GM18868 (cell line): Measurements from ENCODE around the gene RAMP1.
"Not testable (repeated sequence)": the region's sequence is repeated elsewhere in the genome, so short reads cannot be mapped to it uniquely, and the experiment has no call there.

Experiments used
- ATAC-seq: cut with Tn5 transposase; IDR thresholded peaks from one replicate; pipeline ENCODE4 v1.9.1; 2021; ENCODE audit warnings: mild to moderate bottlenecking, moderate library complexity; ENCODE audit not compliant: unreplicated experiment

RAMP1 gene

DNA sequence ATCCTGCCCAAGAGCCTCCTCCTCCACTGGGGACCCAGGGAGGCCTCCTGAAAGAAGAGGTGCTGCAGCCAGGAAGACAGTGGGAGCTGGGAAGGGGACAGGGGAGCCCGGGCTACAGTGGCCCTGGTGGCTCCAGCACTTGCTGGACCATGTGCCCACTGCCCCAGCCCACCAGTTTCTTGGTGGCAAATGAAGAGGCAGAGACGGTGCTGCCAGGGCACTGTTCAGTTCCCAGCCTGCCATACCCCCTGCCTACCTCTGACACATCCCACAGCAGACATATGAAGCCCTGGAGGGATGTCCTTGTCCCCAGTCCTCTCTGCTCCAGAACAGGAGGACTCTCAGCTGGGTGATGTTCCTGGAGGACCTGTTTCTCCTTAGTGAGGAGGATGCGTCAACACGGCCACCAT is 3.7 kb downstream of the RAMP1 start:
- no peak for ATAC-seq

DNA sequence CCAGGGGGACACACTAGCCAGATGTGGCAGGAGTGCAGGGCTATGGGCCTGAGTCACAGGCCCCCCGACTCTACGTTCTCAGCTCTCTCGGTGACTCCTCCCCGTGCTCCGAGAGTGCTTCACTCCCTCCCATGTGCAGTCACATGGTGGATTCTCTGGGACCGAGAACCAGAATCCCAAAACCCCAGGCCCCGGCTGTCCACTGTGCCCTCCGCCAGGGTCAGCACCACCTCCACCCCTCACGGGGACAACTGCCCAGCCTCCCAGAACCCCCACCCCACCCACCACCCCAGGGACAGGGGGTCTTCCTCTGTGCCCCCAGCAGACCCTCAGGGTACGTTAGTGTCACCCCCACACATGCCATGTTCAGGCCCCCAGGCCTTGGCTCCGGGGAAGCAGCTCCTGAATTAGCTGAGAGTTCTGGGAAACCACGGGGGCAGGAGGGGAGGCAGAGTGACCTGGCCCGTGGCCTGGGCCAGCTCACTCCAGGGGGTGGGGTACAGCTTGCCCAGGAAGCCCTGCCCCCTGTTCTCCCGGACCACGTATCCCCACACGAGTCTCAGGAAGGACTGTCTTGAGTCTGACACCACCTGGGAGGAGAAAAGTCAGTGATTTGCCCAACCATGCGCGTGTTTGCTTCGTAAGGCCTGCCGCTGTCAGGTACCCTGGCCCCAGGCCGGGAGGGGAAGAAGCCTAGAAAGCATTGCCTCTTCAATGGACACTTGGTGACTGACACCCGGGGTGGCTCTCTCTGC is 4.4 kb downstream of the RAMP1 start:
- ATAC-seq, result no peak

DNA sequence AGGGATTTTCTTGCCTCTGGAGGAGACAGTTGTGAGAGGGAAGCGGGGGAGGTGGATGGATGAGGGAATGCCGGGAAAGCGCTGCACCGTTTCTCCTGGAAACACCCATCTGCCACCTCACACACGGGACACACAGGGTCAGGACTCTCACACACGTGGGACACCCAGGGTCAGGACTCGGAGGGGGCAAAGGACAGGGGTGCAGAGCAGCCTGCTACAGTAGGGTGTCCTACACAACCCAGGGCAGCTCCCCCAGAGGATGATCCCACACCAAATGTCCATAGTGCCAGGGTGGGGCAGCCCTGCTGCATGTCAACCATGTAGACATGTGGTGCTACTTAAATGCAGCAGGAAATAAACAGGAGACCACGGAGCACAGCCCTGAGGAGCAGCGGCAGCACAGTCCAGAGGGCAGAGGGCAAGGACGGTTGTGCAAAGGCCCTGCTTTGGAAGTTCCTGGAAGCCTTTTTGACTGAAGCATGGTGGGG is 5.1 kb downstream of the RAMP1 start:
- ATAC-seq, result no peak

DNA sequence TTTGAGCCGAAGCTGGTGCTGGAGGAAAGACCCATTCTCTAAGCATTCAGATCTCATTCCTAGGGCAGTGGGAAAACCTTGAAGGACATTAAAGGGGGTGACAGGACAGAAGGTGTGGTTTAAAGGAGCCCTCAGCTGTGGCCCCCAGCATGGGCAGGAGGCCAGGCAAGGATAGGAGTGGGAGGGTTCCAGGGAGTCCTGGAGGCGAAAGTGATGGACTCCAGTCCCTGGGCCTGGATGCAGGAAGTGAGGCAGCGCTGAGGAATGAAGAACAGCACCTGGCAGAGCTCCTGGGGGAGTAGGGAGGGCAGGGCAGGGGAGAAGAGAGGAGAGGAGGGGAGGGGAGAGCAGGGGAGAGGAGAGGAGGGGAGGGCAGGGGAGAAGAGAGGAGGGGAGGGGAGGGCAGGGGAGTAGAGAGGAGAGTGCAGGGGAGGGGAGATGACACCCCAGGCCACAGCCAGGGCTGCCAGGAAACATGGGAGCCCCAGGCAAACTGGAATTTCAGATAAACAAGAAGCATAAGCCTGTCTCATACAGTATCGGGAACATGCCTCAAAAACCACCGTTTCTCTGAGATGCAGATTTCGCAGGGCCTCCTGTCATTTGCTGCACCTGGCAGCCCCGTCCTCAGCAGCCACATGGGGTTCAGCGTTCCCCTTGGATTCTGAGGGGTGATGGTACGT is 5.7 kb downstream of the RAMP1 start:
- no peak for ATAC-seq

DNA sequence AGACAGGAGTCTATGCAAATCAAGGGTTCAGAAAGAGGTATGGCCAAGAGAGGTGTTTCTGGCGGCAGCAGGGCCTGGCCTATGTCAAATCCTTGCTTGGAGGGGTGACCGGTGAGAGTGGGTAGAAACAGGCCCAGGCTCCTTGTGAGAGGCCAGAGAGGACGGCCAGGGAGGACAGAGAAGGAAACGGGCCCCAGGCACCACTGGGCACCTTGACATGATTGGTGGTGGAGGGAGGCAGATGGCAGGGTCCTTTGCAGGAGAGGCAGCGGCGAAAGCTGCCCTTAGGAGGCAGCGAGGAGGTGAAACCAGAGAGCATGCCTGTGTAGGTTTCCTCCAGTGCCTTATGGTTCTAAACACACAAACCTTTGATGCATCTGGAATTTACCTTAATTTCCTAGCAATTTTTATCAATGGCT is 6.2 kb downstream of the RAMP1 start:
- no peak for ATAC-seq

DNA sequence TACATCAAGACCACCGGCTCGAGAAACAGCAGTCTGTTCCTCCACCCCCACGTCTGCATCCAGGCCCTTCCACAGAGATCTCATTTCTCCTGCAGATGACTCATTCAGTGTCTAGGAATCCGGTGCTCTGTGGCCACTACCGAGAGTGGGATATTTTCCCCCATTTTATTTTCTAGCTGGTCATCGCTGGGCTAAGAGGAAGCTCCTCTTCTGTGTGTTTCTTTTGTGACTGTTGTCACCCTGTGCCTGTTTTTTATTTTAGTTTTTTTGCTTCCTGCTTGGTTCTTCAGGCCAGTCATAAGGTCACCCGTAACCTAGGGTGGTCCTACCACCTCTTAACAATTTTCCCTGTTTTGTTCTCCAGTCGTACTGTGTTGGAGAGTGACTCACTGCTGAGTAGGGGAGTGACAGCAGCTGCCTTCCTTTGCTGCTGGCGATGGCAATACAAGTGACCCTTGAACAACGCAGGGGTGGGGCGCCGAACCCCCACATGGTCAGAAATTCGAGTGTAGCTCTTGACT is 6.7 kb downstream of the RAMP1 start:
- ATAC-seq, result no peak

DNA sequence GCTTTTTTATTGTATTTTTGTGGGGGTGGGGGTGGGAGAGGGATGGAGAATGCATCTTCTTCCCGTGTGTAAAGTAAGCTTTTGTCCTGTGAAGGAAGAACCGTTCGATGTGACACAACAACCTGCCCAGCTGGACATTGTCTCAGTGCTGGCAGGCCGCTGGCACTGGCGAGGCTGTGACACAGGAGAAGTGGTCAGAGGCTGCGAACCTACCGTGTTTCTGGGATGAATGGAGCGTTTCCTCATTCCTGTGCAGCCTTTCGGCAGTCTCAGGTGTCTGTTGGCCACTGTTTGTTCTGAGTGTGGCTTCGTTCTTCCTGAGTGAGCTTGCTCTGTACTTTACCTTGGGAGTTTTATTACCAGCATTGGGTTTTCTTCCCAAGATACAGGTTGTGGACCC is 8.0 kb downstream of the RAMP1 start:
- ATAC-seq, result no peak

DNA sequence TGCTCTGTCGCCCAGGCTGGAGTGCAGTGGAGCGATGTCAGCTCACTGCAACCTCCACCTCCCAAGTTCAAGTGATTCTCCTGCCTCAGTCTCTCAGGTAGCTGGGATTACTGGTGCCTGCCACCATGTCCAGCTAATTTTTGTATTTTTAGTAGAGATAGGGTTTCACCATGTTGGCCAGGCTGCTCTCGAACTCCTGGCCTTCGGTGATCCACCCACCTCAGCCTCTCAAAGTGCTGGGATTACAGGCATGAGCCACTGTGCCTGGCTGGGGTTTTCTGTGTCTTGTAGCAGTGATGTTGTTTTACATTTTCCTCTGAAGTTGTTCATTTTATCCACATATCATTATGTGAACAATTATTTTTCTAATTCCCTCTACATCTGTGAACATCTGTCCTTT is 8.7 kb downstream of the RAMP1 start:
- not testable (repeated sequence) for ATAC-seq

DNA sequence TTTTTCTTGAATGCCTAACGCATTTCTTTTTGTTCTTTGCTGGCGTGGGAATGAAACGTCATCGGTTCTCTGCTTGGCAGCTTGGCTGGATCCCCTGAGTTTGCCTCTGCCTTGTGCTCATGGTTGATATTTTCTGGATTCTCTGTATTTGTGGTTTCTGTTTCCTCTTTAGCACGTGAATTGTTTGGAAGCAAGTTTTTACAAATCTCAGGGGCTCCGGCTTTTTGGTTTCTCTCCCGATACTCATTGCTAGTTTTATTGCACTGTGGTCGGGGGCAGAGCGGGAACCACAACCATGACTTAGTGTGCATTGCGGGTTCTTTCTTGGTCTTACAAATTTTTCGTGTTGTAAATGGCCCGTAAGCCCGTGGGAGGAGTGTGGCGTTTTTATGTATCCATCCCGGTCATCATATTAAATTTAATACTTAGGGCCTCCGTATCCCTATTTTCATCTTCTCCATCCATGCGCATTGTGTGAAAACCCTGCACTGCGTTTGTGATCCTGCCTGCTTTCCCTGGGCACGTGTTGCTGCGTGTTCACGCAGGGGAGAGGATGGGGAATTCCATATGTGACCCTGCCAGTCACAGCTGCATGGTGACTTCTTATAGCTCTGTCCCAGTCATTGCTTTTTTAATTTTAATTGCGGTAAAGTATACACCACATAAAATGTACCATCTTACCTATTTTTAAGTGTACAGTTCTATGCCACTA is 9.4 kb downstream of the RAMP1 start:
- ATAC-seq, result no peak

DNA sequence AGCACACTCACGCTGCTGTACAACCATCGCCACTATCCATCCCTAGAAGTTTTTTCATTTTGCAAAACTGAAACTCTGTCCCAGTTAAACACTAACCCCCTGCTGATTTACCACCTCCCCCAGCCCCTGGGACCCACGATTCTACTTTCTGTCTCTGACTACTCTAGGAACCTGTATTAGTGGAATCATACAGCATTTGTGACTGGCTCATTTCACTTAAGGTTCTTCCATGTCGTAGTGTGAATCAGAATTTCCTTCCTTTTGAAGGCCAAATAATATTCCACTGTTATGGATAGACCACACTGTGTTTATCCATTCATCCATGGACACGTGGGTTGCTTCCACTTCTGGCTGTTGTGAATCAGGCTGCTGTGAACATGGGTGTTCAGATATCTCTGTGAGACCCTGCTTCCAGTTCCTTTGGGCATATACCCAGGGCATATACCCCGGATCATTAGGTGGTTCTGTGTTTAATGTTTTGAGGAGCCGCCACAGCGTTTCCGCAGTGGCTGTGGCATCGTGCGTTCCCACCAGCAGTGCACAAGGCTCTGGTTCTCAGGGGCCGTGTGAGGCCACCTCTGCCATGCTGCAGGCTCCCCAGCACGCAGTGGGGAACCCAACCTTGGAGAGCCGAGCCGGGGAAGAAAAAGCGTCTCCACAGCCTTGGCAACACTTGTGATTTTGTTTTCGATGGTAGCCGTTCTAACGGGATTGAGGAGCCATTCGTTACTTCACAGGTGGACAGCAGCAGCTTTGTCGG is 10.1 kb downstream of the RAMP1 start:
- ATAC-seq, result no peak

DNA sequence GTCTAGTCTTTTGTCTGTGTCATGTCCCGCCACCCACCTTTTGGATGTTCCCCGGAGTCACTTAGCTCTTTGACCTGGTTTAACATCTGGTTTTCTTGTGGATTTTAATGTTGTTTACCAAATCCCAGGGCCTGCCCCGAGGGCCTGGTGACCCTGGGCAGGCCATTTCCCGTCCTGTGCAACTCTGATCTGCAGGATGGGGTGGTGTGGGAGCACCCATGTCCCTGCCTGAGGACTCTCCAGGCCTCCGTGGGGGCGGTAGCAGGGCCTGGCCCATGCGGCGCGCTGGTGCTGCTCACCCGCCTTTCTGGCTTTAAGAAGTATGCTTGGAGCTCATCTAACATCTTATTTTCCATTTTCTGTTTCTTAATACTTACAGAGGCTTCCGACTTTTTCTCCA is 10.7 kb downstream of the RAMP1 start:
- ATAC-seq, result no peak

DNA sequence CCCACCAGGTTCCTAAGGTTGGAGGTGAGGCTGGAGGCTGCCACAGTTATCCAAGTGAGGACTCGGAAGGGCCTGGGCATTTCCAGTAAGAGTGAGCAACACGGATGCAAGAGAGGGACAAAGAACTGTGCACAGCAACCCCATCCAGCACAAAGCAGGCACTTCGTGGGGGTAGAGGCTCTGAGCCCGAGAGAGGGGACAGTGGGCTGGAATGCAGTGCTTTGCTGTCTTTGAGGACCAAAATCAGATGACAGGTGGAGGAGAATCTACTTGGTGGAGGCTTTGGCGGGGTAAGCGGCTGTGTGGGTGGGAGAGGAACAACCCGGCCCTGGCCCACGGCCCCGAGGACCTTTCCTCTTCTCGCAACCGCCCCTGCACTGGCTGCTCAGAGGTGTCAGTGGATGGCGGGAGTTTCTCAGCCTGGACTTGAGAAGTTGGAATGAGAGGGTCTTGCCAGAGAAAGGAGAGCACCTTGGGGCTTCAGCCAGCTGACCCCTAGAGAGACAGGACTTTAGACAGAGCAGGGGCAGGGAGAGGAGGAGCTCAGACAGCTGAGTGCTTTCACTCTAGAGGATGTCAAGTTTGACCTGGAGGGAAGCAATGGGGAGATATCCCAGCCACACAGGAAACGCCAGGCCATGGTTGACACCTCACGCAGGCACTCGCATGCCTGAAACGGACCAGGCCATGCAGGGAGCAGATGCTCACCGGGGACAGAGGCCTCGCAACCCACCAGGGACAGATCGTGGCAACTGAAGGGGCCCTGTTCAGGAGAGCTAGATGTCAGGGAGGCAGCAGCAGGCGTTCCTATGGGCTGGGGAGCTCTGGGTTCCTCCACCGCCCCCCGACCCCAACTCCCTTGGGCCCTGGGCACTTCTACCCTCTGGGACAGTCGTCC is 11.6 kb downstream of the RAMP1 start:
- ATAC-seq, result no peak

DNA sequence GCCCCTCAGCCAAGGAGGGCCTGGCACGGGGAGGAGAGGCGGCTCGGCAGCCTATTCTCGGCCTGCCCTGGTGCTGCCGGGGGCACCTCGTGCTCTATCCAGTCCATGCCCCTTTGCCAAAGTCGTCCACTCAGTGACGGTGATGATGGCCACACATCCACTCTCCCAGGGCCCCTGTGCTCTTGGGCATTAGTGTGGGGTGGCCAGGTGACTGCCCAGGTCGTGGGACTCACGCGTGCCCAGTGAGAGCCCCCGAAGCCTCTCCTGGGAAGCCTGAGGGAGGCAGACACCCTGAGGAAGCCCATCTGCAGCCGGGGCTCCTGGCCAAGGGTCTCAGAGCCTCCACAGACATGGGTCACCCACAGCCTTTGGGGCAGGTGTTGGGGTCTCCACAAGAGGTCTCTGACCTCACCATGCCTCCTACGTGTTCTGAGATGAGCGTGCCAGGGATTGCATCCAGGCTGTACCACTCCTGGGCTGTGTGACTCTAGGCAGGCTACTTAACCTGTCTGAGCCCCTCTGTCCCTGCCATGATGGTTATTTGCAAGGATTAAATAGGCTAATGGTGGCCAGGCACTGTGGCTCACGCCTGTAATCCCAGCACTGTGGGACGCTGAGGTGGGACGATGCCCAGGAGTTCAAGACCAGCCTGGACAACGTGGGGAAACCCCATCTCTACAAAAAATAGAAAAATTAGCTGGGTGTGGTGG is 12.9 kb downstream of the RAMP1 start:
- ATAC-seq, result no peak

DNA sequence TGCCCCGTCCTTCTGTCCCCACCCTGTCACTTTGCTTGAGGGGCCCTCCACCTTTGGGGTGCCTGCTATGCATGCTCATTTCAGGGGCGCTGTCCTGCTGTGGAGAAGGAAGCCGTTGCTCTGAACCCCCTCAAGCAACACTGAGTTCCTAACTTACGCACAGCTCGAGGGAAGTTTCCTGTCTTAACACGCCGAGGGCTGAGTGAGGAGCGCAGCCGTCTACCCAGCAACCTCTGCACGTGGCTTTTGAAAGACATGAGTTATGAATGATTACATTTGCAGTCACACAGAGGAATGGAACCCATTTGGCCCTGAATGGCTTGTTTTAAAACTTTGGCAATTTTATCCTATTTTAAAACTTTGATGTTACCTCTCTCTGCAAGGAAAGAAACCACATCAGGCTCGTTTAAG is 14.0 kb downstream of the RAMP1 start:
- ATAC-seq, result no peak

DNA sequence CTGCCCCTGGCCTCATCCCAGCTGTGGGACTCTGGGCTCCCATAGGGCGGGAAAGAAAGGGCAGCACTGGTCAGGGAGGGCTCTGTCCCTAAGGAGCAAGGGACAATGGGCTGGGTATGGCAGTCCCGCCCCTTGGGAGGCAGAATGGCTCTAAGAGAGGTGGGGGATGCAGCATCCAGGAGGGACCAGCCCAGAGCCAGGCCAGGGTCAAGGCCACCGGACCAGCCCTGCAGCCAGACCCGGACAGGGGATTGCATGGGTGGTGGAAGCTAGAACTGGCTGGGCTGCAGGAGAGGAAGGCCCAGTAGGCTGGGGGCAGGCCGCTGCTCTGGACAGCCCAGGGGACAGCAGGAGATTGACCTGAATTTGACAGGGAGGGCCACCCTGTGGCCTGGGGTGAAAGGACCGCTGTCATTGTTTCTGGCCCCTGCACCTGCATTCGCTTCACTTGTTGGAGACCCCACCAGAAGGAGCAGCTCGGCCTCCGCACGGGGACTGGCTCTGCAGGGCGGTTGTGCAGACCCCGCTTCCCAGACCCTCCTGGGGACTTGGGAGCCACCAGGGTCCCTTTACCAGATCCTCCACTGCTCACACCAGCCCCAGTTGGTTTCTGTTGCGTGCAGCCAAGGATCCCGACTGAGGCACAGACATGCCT is 14.6 kb downstream of the RAMP1 start:
- no peak for ATAC-seq

DNA sequence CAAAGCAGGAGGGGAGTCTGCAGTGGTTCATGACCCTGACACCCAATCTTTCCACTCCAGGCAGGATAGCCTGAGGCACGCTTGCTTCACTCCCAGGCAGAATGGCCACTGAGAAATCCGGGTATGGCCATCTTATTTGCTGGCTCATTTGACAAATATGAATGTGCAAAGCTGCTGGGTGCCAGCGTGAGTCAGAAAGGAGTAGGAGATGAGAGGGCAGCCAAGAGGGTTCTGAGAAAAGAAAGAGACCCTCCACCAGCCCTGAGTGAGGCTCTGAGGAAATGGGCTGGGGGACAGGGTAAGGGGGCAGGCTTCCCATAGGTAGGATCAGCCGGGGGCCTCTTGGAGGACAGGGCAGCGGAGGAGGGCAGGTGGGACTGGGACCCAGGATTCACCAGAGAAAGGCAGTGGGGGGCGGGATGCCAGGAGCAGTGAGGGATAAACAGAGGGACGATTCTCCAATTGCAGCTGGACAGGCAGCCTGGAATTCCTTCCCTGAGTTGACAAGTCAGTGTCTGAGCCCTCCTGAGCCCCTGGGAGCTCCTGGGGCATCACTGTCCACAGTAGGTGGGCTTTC is 15.2 kb downstream of the RAMP1 start:
- ATAC-seq, result no peak

DNA sequence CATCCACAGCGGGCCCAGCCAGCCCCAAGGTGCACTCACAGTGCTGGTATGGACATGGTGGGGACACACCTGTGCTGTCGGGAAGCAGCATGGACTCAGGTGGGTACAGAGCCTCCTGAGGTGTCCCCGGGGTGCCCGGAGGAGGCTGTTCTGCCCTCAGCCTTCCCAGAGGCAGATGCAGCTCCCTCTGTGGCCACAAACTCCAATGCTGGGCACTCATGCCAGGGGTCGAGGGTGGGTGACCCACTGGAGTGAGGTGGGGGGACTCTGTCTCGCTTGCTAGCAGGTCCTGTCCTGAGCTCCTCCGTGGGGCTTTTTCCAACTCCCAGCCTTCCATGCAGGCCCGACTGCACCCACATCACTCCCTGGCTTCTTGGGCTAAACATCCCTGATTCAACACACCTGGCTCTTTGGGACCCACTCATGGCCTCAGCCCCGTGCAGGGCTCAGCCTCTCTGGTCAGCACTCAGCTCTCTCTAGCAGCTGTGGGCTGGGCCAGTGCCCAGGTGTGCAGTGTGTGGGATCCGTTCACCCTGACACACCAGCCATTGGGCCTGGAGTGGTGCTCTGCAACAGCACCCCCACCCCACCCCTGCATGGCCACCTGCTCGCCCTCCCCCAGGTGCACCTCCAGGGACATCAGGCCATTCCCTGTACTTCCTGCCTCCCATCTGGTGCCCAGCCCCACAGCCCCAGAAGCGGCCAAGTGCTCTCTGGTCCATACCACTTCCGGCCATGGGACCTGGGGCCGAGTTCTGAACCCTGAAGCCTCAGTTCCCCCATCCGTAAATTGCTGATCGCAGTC is 16.0 kb downstream of the RAMP1 start:
- ATAC-seq, result no peak
